ENCODE measurements around the gene DTNA. TPM values are rescaled to one million over a fixed set of nuclear protein-coding genes. Genes with fewer than 3 reads are reported as not detected.
"Not testable (repeated sequence)": the region's sequence is repeated elsewhere in the genome, so short reads cannot be mapped to it uniquely, and the experiment has no call there.

The DTNA gene
- polyA plus RNA-seq, 1 donor from 2014 or later = 53.9 TPM

DNA sequence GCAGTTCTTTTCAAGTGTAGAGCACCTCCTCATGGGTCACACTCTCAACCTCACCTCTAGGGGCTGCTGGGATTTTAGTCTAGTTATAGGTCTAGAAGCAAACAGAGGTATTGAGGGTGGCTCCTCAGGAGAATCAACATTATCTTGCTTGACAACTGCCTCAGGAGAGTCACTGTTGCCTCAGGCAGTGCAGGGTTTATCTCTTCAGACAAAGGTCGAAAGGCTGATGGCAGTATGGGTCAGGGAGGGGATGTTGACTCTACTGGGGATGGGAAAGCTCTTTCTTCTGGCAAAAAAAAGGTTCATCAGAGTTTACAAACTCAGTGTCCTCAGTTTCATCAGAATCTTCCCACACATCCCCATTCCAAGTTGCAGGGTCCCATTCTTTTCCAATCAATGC lies 24.0 kb downstream of the DTNA start:
- H3K9me3 ChIP-seq (ENCODE audit: low read length) = no peaks in the 10 kb centered on the region
- H3K9ac ChIP-seq (ENCODE audit: low read length) = no peak overlapping the region
- no peaks in the 10 kb centered on the region for H3K79me2 ChIP-seq (replicated peaks; ENCODE audit: insufficient read depth, low read length)
- H4K20me1 ChIP-seq (ENCODE audit: insufficient read depth) = no peaks in the 10 kb centered on the region
- H3K4me3 ChIP-seq (ENCODE audit: low read length) = no peak overlapping the region
- TF ChIP-seq TAF1 (IDR thresholded peaks at IDR 0.05; ENCODE audit: low read depth) (no peak), EP300 (conservative IDR thresholded peaks at IDR 0.05; ENCODE audit: poor library complexity, severe bottlenecking) (no peak), EZH2 (IDR thresholded peaks at IDR 0.05; ENCODE audit: borderline replicate concordance, insufficient read depth, low read length, poor library complexity, severe bottlenecking) (no peak), MXI1 (conservative IDR thresholded peaks at IDR 0.05; ENCODE audit: poor library complexity, severe bottlenecking) (no peak), RAD21 (conservative IDR thresholded peaks at IDR 0.05) (no peak), POLR2AphosphoS5 (IDR thresholded peaks at IDR 0.05) (no peak)
- TF ChIP-seq, protein P1, sequence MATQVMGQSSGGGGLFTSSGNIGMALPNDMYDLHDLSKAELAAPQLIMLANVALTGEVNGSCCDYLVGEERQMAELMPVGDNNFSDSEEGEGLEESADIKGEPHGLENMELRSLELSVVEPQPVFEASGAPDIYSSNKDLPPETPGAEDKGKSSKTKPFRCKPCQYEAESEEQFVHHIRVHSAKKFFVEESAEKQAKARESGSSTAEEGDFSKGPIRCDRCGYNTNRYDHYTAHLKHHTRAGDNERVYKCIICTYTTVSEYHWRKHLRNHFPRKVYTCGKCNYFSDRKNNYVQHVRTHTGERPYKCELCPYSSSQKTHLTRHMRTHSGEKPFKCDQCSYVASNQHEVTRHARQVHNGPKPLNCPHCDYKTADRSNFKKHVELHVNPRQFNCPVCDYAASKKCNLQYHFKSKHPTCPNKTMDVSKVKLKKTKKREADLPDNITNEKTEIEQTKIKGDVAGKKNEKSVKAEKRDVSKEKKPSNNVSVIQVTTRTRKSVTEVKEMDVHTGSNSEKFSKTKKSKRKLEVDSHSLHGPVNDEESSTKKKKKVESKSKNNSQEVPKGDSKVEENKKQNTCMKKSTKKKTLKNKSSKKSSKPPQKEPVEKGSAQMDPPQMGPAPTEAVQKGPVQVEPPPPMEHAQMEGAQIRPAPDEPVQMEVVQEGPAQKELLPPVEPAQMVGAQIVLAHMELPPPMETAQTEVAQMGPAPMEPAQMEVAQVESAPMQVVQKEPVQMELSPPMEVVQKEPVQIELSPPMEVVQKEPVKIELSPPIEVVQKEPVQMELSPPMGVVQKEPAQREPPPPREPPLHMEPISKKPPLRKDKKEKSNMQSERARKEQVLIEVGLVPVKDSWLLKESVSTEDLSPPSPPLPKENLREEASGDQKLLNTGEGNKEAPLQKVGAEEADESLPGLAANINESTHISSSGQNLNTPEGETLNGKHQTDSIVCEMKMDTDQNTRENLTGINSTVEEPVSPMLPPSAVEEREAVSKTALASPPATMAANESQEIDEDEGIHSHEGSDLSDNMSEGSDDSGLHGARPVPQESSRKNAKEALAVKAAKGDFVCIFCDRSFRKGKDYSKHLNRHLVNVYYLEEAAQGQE (IDR thresholded peaks at IDR 0.05; ENCODE audit: borderline replicate concordance) = no peak
- TF ChIP-seq, protein P2, sequence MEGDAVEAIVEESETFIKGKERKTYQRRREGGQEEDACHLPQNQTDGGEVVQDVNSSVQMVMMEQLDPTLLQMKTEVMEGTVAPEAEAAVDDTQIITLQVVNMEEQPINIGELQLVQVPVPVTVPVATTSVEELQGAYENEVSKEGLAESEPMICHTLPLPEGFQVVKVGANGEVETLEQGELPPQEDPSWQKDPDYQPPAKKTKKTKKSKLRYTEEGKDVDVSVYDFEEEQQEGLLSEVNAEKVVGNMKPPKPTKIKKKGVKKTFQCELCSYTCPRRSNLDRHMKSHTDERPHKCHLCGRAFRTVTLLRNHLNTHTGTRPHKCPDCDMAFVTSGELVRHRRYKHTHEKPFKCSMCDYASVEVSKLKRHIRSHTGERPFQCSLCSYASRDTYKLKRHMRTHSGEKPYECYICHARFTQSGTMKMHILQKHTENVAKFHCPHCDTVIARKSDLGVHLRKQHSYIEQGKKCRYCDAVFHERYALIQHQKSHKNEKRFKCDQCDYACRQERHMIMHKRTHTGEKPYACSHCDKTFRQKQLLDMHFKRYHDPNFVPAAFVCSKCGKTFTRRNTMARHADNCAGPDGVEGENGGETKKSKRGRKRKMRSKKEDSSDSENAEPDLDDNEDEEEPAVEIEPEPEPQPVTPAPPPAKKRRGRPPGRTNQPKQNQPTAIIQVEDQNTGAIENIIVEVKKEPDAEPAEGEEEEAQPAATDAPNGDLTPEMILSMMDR (IDR thresholded peaks at IDR 0.05; ENCODE audit: poor library complexity, severe bottlenecking) = no peak
- no peak overlapping the region for H3K4me2 ChIP-seq (ENCODE audit: low read length)
- no peaks in the 10 kb centered on the region for H3K27me3 ChIP-seq (ENCODE audit: insufficient read depth, low read depth, low read length)
- H3K27ac ChIP-seq (ENCODE audit: low read length) = no peak overlapping the region
- H3F3A ChIP-seq (ENCODE audit: insufficient read depth, low read length, poor library complexity, severe bottlenecking) = no peaks in the 10 kb centered on the region
- H3K9me2 ChIP-seq (ENCODE audit: insufficient read depth, low read length) = no peaks in the 10 kb centered on the region
- H3K36me3 ChIP-seq (ENCODE audit: insufficient read depth, low read length) = no peaks in the 10 kb centered on the region
- H2AFZ ChIP-seq (ENCODE audit: low read depth, low read length) = no peak overlapping the region

DNA sequence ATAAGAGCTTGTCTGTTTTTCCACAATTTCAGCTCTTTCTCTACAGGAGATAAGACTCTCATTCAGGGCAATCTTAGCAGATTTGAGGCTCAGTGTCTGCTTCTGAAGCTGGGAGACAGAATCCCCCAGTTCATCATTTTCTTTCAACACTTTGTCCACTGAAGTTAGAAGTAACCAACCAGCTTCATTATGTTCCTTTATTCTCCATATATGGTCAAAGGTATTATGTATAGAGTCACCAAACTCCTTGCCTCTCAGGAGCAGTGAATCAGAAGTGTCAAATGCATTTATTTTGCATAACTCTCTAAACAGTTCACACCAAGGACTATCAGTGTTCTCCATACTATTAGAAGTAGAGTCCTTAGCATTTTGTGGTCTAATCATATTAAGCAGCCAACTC lies 24.4 kb downstream of the DTNA start:
- H3K27ac ChIP-seq (ENCODE audit: low read length); H3K9me3 ChIP-seq (ENCODE audit: low read length); H3K4me3 ChIP-seq (ENCODE audit: low read length); H3K9ac ChIP-seq (ENCODE audit: low read length); H3K79me2 ChIP-seq (replicated peaks; ENCODE audit: insufficient read depth, low read length); H2AFZ ChIP-seq (ENCODE audit: low read depth, low read length); H4K20me1 ChIP-seq (ENCODE audit: insufficient read depth); H3K9me2 ChIP-seq (ENCODE audit: insufficient read depth, low read length); H3K36me3 ChIP-seq (ENCODE audit: insufficient read depth, low read length); H3K4me2 ChIP-seq (ENCODE audit: low read length); H3F3A ChIP-seq (ENCODE audit: insufficient read depth, low read length, poor library complexity, severe bottlenecking); H3K27me3 ChIP-seq (ENCODE audit: insufficient read depth, low read depth, low read length): not testable (repeated sequence)

DNA sequence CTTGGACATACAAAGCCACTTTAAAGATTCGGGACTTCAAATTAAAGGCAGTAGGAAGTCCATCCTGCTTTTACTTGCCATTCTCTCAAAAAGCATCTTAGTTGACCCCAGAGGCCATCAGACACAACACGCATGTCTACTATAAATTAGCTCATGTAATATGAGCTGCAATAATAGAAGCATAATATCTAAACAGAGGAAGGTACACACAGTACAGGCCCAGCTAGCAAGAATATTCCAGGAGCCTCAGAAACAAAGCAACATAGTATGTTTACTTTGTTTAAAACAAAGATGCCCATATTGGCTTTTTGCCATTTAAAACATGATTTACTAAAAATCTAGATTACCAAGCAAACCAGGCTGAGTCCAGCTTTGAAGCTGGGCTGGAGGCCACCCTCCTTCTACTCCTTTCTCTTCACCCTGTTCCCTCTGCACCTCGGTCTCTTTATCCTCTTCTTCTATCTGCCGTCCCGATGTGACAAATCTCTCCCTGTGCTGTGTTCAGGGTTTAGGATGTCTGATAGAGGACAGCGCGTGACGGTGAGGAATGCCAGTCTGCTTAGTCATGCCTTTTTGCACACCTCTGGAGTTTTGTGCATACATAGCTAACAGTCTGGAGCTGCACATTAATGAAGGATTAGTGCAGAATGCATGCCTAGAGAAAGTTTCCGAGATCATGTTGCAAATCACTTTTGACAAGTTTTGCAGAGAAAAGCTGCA lies 28.2 kb downstream of the DTNA start:
- Histone ChIP-seq H3K9me2 (ENCODE audit: insufficient read depth, low read length) (no peaks in the 10 kb centered on the region), H4K20me1 (ENCODE audit: insufficient read depth) (no peaks in the 10 kb centered on the region), H3K4me3 (ENCODE audit: low read length) (no peak overlapping the region), H3K27ac (ENCODE audit: low read length) (no peak overlapping the region), H3K9me3 (ENCODE audit: low read length) (no peaks in the 10 kb centered on the region), H3K79me2 (replicated peaks; ENCODE audit: insufficient read depth, low read length) (no peaks in the 10 kb centered on the region), H3K36me3 (ENCODE audit: insufficient read depth, low read length) (no peaks in the 10 kb centered on the region), H3K4me2 (ENCODE audit: low read length) (no peak overlapping the region), H3K9ac (ENCODE audit: low read length) (no peak overlapping the region), H3F3A (ENCODE audit: insufficient read depth, low read length, poor library complexity, severe bottlenecking) (no peaks in the 10 kb centered on the region), H3K27me3 (ENCODE audit: insufficient read depth, low read depth, low read length) (no peaks in the 10 kb centered on the region), H2AFZ (ENCODE audit: low read depth, low read length) (no peak overlapping the region)
- TF ChIP-seq, protein P1 (IDR thresholded peaks at IDR 0.05; ENCODE audit: borderline replicate concordance) = no peak
- TF ChIP-seq EZH2 (IDR thresholded peaks at IDR 0.05; ENCODE audit: borderline replicate concordance, insufficient read depth, low read length, poor library complexity, severe bottlenecking) (no peak), TAF1 (IDR thresholded peaks at IDR 0.05; ENCODE audit: low read depth) (no peak), SMC3 (conservative IDR thresholded peaks at IDR 0.05; ENCODE audit: poor library complexity) (no peak), RAD21 (conservative IDR thresholded peaks at IDR 0.05) (no peak), POLR2AphosphoS5 (IDR thresholded peaks at IDR 0.05) (no peak), EP300 (conservative IDR thresholded peaks at IDR 0.05; ENCODE audit: poor library complexity, severe bottlenecking) (no peak), MXI1 (conservative IDR thresholded peaks at IDR 0.05; ENCODE audit: poor library complexity, severe bottlenecking) (no peak)
- TF ChIP-seq, protein P2 (IDR thresholded peaks at IDR 0.05; ENCODE audit: poor library complexity, severe bottlenecking) = no peak
